T-helper 22 cell (primary cell): ENCODE measurements around the gene F7.
"Not testable (repeated sequence)": the region's sequence is repeated elsewhere in the genome, so short reads cannot be mapped to it uniquely, and the experiment has no call there.

Source experiments
- DNase-seq: peaks from one replicate; pipeline ENCODE4 v3.0.0-alpha.2; 2020; ENCODE audit warnings: low read depth

The F7 gene

GRCh38 chr13:113102302-113102701, 3.3 kb upstream of the F7 start:
- DNase-seq, result not testable (repeated sequence)

DNA sequence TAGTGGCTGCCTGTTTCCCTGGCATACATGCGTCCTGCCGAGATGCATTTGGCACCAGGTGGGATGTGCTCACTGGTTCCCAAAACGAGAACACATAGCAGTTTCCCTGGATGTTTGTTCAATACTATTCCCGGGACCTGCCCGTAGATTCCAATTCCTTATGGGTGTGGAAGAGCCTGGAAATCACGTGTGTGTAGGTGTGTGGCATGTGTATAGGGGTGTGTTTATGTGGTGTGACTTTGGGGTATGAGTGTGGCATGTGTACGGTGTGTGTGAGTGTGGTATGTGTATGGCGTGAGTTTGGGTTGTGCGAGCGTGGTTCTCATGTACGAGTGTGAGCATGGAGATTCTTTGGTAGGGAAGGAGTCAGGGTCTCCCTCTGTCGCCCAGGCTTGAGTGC, 2.9 kb upstream of the F7 start:
- DNase-seq, result no peak

DNA sequence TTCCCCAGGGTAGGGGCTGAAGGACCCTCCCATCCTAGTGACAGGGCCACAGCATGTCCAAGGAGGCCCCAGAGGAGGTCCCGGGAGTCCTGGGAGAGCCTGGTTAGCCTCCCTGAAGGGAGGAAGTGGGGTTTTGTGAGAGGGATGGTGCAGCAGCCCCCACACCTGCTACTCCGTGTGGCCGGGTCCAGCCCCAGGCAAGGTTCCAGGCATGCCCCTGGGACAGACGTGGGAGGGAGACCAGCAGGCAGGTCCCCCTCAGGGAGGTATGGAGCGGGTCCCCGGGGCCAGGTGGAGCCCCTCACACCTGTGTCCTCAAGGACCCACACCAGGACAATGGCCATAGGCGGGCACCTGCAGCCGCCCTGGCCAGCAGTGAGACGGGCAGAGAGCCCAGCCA, 1.9 kb upstream of the F7 start:
- DNase-seq, result no peak

DNA sequence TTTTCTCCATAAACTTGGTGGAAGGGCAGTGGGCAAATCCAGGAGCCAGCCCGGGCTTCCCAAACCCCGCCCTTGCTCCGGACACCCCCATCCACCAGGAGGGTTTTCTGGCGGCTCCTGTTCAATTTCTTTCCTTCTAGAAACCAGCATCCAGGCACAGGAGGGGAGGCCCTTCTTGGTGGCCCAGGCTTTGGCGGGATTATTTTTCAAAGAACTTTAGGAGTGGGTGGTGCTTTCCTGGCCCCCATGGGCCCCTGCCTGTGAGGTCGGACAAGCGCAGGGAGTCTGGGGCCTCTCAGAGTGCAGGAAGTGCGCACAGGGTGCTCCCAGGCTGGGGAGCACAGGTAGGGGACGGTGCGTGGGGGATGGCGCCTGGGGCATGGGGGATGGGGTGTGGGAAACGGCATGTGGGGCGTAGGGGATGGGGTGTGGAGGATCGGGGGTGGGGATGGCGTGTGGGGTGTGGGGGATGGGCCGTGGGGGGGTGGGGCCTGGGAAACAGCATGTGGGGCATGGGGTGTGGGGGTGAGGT, 396 bp downstream of the F7 start:
- no peak for DNase-seq

DNA sequence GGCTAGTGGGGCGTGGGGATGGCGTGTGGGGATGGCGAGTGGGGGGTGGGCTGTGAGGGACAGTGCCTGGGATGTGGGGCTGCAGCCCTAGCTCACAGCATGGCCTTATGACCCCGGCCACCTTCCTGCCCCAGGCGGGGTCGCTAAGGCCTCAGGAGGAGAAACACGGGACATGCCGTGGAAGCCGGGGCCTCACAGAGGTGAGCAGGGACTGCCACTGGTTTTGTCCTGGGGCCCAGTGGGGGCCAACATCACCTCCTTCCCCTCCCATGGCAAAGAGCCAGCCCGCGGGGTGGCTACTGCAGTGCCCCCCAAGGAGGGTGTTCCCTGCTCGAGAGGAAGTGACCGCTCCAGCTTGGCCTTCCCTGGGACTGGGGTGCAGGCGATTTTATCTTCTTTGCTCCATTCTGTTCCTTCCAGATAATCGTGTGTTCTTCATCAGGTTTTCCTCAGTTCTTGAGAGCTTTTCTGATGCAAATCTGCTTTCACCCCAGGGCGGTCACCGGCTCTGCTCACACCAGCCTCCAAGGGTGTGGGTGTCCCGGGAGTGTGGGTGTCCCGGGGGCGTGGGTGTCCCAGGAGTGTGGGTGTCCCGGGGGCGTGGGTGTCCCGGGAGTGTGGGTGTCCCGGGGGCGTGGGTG, 1.2 kb downstream of the F7 start:
- DNase-seq, result no peak

- not testable (repeated sequence) for DNase-seq
Observed at GRCh38 chr13:113108521-113108920, 2.9 kb downstream of the F7 start.

- no peak for DNase-seq
Observed at GRCh38 chr13:113109151-113110047, 3.8 kb downstream of the F7 start.

GRCh38 chr13:113110048-113110851, 4.7 kb downstream of the F7 start:
- no peak for DNase-seq

- no peak for DNase-seq
Observed at GRCh38 chr13:113110852-113111315, 5.3 kb downstream of the F7 start.

DNA sequence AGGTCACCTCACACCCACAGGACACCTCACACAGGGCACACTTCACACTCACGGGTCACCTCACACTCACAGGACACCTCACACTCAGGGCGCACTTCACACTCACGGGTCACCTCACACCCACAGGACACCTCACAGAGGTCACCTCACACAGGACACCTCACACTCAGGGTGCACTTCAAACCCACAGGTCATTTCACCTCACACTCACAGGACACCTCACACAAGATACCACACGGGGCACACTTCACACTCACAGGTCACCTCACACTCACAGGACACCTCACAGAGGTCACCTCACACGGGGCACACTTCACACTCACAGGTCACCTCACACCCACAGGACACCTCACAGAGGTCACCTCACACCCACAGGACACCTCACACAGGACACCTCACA, 6.2 kb downstream of the F7 start:
- not testable (repeated sequence) for DNase-seq

DNA sequence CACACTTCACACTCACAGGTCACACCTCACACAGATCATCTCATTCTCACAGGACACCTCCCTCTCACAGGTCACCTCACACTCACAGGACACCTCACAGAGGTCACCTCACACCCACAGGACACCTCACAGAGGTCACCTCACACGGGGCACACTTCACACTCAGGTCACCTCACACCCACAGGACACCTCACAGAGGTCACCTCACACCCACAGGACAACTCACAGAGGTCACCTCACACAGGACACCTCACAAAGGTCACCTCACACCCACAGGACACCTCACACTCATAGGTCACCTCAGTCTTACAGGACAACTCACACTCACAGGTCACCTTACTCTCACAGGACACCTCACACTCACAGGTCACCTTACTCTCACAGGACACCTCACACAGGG, 6.9 kb downstream of the F7 start:
- not testable (repeated sequence) for DNase-seq

- no peak for DNase-seq
Observed at GRCh38 chr13:113112893-113113845, 7.6 kb downstream of the F7 start.

DNA sequence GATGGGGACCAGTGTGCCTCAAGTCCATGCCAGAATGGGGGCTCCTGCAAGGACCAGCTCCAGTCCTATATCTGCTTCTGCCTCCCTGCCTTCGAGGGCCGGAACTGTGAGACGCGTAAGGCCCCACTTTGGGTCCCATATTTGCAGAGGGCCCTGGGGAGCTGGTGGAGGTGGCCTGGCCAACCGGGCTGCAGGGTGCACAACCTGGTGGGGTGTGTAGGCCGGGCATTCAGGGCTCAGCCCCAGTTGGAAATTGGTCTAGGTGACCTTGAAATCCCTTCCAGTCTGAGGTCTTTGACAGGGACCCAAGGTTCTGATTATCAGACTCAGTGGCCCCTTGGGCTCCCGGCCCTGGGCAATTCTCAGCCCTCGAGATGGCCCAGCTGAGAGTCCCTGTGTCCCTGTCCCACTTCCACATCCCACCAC, 8.3 kb downstream of the F7 start:
- DNase-seq, result no peak

- no peak for DNase-seq
Observed at GRCh38 chr13:113114511-113115362, 9.1 kb downstream of the F7 start.

DNA sequence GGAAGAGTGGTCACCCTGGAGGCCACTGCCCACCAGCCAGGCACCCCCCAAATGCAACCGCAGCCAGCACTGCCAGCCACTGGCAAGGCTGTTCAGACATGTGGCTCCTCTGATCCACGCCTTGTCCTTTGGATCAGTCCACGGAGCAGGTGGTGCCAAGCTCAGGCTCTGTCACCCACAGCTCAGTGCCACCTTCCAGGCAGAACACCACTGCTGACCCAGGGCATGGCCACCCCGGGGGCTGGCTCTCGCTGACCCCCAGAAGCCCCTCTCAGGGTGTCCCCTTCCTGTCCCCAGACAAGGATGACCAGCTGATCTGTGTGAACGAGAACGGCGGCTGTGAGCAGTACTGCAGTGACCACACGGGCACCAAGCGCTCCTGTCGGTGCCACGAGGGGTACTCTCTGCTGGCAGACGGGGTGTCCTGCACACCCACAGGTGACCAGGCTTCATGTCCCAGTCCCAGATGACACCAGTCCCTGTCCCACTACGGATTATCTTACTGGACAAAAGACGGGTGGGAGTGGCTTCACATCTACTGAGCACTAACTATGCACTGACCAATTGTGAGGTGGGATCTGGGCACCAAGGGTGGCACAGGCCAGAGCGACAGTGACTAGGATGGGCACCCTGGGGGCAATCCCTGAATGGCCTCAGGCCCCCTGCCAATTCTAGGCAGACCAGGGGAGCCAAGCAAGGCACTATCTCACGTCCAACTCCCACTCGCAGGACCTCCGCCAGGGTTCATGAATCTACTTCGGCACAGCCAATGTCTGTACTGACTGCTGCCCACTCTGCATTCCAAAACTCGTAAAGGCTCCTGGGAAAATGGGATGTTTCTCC, 10.0 kb downstream of the F7 start:
- DNase-seq, result no peak

GRCh38 chr13:113116206-113116800, 10.7 kb downstream of the F7 start:
- DNase-seq, result no peak

DNA sequence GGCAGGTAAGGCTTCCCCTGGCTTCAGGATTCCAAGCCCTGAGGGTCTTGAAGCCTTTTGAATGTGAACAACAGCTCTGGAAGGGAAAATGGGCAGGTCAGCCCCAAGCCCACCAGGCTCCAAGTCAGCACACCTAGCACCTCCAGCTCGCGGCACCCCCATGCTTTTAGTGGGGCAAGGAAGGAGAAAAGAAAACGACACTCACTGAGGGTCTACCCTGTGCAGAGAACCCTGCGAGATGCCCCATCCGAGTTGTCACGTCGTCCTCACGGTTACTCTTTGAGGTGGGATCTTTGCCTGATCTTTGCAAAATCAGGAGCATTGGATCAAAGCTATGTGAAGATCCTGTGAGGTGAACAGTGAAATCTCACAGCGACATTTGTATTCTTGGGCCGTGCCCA, 11.3 kb downstream of the F7 start:
- no peak for DNase-seq

DNA sequence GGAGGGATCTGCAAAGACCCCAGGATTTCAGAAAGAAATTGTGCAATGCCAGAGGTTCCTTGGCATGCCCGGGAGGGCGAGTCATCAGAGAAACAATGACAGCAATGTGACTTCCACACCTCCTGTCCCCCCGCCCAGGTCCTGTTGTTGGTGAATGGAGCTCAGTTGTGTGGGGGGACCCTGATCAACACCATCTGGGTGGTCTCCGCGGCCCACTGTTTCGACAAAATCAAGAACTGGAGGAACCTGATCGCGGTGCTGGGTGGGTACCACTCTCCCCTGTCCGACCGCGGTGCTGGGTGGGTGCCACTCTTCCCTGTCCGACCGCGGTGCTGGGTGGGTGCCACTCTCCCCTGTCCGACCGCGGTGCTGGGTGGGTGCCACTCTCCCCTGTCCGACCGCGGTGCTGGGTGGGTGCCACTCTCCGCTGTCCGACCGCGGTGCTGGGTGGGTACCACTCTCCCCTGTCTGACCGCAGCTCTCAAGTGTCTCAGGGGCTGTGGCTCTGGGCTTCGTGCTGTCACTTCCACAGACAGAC, 11.8 kb downstream of the F7 start:
- DNase-seq, result no peak

DNA sequence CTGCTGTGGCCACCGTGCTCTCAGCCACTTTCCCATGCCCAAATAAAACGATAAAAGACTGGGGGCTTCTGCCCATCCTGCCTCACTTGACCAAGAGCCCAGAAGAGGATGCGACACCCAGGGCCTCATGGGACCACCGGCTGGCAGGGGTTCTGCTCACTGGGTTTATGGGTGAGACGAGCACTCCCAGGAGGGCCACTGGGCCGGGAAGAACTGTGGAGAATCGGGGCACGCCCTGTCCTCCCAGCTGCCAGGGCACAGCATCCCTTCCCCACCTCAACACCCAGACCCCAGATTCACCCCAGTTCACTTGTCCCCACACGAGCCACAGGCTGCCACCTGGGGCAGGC, 12.3 kb downstream of the F7 start:
- no peak for DNase-seq
